HG02943 (cell line): ENCODE measurements around the gene MTNR1A.

ENCODE experiments used
- ATAC-seq: cut with Tn5 transposase; IDR thresholded peaks from one replicate; pipeline ENCODE4 v1.9.1; 2021; ENCODE audit warnings: mild to moderate bottlenecking, low read depth, moderate library complexity; ENCODE audit not compliant: unreplicated experiment

Gene MTNR1A

DNA sequence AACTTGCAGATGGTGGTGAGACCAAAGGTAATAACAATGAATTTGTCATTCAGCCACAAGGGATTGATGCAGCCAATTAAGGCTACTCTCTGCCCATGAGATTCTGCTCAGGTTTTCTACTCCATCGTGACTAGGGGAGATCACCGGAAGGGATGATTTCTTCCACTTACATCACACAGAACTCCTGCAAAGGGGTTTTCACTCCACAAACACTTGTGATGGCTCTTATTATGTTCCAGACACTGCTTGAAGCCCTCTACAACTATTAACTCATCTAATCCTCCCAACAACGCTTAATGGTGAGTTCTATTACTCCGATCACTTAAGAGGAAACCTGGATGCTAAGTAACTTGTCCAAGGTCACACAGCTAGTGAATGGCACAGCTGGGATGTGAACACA, 55.9 kb downstream of the MTNR1A start:
- ATAC-seq: no peak

DNA sequence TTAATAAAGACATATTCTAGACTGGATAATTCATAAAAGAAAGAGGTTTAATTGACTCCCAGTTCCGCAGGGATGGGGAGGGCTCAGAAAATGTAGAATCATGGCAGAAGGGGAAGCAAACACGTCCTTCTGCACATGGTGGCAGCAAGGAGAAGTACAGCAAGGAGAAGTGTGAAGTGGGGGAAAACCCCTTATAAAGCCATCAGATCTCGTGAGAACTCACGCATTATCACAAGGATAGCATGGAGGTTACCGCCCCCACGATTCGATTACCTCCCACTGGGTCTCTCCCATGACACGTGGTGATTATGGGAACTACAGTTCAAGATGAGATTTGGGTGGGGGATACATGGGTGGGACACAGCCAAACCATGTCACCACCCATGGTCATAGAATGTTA, 58.3 kb downstream of the MTNR1A start:
- ATAC-seq: no peak

DNA sequence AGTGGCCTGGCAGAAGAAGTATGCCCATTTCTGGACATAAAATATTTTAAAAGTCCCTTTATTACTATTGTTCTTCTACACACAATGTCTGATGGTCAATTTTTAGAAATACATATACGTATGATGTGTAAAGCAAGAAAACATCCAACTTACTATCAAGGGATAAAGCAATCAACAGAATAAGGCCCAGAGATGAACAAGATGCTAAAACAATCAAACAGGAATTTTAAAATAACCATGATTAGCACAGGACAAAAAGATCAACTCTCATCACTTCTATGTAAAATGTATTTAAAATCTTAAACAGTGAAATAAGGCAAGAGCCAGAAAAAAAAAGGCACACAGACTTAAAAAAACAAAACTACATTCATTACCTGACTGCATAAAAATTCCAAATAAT, 60.9 kb downstream of the MTNR1A start:
- no peak for ATAC-seq

DNA sequence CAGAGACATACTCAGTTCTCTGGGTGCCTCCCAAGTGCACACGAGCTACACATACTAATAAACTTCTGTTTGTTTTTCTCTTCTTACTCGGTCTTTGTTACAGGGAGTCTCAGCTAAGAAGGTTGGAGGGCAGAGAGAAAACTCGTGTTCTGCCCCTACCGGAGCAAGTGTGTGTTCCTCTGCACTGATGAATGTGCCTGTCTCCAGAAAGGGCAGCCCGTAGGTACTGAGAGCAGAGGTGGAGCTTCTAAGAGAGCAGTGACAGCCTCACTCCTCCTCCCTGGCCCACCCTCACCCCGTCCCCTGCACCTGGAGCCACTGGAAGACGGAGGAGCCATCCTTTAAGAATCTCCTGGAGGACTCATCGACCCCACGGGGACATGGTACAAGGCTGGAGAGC, 67.6 kb downstream of the MTNR1A start:
- no peak for ATAC-seq

DNA sequence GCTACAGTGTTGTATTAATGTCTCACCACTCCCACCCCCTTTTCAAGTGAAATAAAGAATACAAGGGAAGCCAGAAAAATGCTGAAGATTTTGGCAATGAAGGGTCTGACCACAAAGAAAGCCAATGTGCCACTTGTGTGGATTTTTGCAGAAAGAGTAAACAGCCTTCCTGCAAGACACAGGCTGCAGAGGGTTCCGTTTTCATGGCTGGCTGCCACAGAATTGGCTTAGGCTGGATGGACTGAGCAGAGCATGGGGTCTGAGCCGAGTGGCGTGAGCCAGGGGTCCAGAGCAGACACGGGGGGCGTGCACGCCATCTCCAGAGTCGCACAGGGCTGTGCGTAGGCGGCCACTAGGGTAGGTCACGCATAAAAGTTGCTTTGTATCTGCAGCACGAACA, 69.2 kb downstream of the MTNR1A start:
- no peak for ATAC-seq

DNA sequence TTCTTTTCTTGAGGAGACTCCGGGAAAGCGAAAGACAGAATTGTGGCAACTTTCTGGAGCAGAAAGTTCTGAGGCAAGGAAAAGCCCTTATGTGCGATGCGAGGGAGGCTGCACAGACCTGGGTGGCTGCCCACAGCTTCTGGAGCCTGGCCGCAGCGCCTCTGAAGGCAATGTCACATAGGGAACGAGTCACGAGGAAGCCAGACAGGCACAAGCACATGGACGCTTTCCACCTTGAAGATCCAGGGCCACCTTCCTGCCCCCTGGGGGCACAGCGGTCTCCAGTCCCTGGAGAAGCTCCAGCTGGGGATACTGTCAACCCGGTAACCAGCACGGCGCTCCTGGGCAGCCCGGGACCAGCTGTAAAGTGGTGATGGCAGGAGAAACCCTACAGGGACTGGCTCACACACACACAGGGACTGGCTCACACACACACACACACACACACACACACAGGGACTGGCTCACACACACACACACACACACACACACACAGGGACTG, 69.8 kb downstream of the MTNR1A start:
- no peak for ATAC-seq

DNA sequence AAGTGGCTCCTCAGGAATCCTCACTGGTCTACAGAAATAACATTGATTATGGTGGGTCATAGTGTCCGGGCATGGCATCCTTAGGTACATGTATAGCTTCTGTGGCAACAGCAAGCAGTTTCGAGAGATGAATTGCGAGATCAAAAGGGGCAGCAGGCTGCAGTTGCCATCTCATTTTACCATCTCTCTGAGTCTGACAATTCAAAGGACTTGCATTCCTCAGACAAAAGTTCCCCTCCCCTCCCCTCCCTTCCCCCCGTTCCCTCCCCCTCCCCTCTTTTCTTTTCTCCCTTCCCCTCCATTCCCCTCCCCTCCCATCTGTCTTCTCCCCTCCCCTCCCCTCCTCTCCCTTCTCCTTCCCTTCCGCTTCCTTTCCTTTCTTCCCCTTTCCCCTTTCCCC, 70.2 kb downstream of the MTNR1A start:
- no peak for ATAC-seq

DNA sequence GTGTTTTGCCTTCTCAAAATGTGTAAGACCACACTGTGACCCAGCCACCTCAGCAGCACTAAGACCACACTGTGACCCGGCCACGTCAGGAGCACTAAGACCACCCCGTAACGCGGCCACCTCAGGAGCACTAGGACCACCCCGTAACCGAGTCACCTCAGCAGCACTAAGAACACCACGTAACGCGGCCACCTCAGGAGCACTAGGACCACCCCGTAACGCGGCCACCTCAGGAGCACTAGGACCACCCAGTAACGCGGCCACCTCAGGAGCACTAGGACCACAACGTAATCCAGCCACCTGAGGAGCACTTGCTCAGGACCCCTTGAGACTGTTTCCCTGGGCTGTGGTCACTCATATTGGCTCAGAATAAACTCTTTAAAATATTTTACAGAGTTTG, 71.7 kb downstream of the MTNR1A start:
- ATAC-seq: no peak
